KMS-11 (cell line): ENCODE measurements around the gene NEDD4L.

ENCODE experiments used
- H2AFZ ChIP-seq: fragments of 200-600 bp; sonication (generic); 2 replicates; pipeline ENCODE4 v1.6.1; 2016; ENCODE audit warnings: antibody characterized with exemption, mixed run types, low read depth
- H3K27ac ChIP-seq: fragments of 200-600 bp; sonication (generic); 2 replicates; pipeline ENCODE4 v1.6.1; 2016; ENCODE audit warnings: mild to moderate bottlenecking, mixed run types
- H3K27me3 ChIP-seq: fragments of 200-600 bp; sonication (generic); 2 replicates; pipeline ENCODE4 v1.6.1; 2017; ENCODE audit warnings: mild to moderate bottlenecking, low read depth, mixed run types, moderate library complexity; ENCODE audit not compliant: insufficient read depth
- H3K36me3 ChIP-seq: fragments of 200-600 bp; sonication (generic); 2 replicates; pipeline ENCODE4 v1.6.1; 2017; ENCODE audit warnings: mild to moderate bottlenecking, mixed run types; ENCODE audit not compliant: insufficient read depth
- H3K4me1 ChIP-seq: fragments of 200-600 bp; sonication (generic); 2 replicates; pipeline ENCODE4 v1.6.1; 2016; ENCODE audit warnings: mild to moderate bottlenecking, low read depth, mixed run types; ENCODE audit not compliant: poor library complexity, severe bottlenecking
- H3K4me2 ChIP-seq: fragments of 200-600 bp; sonication (generic); 2 replicates; pipeline ENCODE4 v1.7.0; 2016; ENCODE audit warnings: mild to moderate bottlenecking, mixed run types
- H3K4me3 ChIP-seq: fragments of 200-600 bp; sonication (generic); IDR thresholded peaks from 2 replicates; pipeline ENCODE4 v1.6.1; 2017; ENCODE audit warnings: low read depth, low read length, mixed read lengths; ENCODE audit not compliant: insufficient read depth
- H3K79me2 ChIP-seq: fragments of 200-600 bp; sonication (generic); 2 replicates; pipeline ENCODE4 v1.6.1; 2016; ENCODE audit warnings: low read depth, mixed run types; ENCODE audit not compliant: insufficient read depth
- H3K9ac ChIP-seq: fragments of 200-600 bp; sonication (generic); 2 replicates; pipeline ENCODE4 v1.6.1; 2016; ENCODE audit warnings: mild to moderate bottlenecking, mixed run types
- H4K20me1 ChIP-seq: fragments of 200-600 bp; sonication (generic); 2 replicates; pipeline ENCODE4 v1.6.1; 2016; ENCODE audit warnings: mild to moderate bottlenecking, mixed run types; ENCODE audit not compliant: insufficient read depth
- CTCF ChIP-seq: fragments of 200-600 bp; sonication (generic); conservative IDR thresholded peaks from 2 replicates; pipeline ENCODE4 v1.6.1; 2017; ENCODE audit warnings: low read depth, mild to moderate bottlenecking, antibody characterized with exemption, low read length, moderate library complexity, mixed read lengths

Gene NEDD4L

DNA sequence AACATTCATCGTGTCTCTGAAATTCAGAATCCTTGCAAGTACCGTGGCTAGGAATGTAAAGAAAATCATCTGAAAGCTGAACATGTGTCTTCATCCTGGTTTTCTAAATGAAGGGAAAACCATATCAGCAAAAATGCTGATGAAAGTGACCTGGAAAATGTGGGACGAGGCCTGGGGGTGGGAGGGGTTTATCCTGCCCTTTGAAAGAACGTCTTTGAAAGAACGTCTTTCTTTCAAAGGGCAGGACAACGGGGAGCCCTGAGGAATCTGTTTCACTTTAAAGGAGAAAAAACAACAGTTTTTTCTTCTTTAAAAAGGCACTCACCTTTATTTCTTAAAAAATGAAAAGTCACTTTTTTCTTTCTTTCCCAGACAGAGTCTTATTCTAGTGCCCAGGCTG is 399.6 kb downstream of the NEDD4L start:
- H3K36me3 ChIP-seq = no peaks in the 10 kb centered on the region
- no peak overlapping the region for H2AFZ ChIP-seq
- H3K79me2 ChIP-seq = no peaks in the 10 kb centered on the region
- no peaks in the 10 kb centered on the region for H4K20me1 ChIP-seq
- H3K9ac ChIP-seq = no peak overlapping the region
- H3K27ac ChIP-seq = no peak overlapping the region
- H3K4me1 ChIP-seq = peaks cover 6% of the 10 kb centered on the region
- H3K27me3 ChIP-seq = no peaks in the 10 kb centered on the region
- H3K4me2 ChIP-seq = no peak overlapping the region
- no peak overlapping the region for H3K4me3 ChIP-seq
- no peak for TF ChIP-seq CTCF

DNA sequence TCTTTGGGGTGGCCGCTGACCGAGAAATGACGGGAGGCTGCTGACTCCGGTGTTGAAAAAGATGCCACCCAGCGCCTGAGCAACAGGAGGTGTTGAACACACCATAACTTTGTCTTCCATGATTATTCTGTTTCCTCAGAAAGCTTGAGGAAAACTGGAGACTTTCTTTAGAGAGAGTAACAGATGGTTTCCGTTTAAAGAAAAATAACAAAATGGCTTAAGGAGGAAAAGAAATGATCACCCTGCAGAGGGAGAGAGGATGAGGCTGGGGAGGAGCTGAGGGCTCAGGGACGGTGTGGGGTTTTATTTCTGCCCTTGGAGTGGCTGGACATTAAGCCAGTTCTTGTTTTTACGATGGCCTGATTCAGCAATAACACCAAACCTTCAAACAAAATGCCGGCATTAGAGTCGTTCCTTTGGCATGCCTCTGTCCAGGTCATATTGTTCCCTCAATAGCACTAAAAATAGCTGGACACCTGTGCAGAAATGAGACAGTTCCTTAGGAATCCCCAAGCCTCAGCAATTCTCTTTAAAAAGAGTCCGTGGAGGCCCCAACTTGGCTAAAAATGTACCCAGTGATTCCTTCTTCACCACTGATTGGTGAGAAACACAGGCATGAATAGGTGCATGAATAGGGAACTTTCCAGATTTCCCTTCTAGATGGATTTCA is 402.5 kb downstream of the NEDD4L start:
- H3K9ac ChIP-seq = no peak overlapping the region
- no peak overlapping the region for H3K27ac ChIP-seq
- no peaks in the 10 kb centered on the region for H3K36me3 ChIP-seq
- H2AFZ ChIP-seq = no peak overlapping the region
- no peak overlapping the region for H3K4me3 ChIP-seq
- no peak overlapping the region for H3K4me2 ChIP-seq
- H3K4me1 ChIP-seq = no peaks in the 10 kb centered on the region
- no peaks in the 10 kb centered on the region for H3K27me3 ChIP-seq
- no peak for TF ChIP-seq CTCF
- H4K20me1 ChIP-seq = no peaks in the 10 kb centered on the region
- H3K79me2 ChIP-seq = no peaks in the 10 kb centered on the region

DNA sequence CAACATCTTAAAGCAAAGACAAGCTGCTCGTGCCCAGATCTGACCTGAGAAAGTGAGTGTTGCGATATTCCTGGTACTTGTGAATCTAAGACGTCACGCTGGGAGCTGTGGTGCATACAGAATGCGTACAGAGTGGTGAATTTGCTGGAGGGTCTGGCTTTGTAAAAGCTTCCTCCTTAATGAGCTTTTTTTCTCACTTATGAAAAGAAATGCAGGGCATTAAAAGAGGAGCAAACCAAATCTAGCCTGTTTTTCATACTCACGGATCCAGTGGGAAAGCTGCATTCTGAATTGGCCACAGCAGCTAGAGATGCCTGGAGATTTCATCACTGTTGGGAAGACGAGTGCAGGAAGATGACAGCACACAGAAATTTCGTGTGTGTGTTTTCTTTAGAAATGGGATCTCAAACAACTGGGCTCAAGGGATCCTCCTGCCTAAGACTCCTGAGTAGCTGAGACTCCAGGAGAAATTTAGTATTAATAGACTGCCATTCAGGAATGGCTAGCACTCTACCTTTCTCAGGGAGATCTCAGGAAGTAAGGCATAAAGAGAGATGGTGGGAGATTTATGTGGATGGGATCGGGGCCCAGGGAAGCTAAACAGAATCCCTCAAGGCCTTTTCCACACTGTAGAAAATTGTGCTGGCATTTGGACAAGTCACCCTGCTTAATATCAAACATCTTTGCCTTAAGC is 403.5 kb downstream of the NEDD4L start:
- Histone ChIP-seq H3K9ac (no peak overlapping the region), H3K79me2 (no peaks in the 10 kb centered on the region), H3K36me3 (no peaks in the 10 kb centered on the region), H4K20me1 (no peaks in the 10 kb centered on the region), H3K27ac (no peak overlapping the region), H2AFZ (no peak overlapping the region), H3K27me3 (no peaks in the 10 kb centered on the region), H3K4me1 (no peaks in the 10 kb centered on the region), H3K4me2 (no peak overlapping the region), H3K4me3 (no peak overlapping the region)
- TF ChIP-seq CTCF = no peak

DNA sequence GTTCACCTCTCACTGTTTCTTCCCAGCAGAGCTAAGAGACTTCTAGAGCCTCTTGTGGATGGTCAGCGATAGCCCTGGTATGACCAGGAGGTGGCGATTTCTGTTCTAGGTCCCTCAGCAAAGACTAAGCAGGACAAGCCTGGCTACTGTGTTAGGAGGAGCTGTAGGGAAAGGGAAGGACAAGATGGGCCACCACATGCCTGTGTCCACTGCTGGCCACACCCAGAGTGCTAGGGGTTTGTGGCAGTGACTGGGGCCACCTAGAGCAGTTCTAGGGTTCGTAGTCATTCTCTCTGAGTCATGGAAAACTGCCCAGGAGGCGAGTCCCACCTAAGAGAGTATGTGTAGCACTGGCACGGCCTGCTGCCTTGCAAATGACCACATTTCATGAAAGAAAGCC is 405.4 kb downstream of the NEDD4L start:
- H2AFZ ChIP-seq = no peak overlapping the region
- no peak overlapping the region for H3K9ac ChIP-seq
- H3K27ac ChIP-seq = no peak overlapping the region
- H3K4me1 ChIP-seq = no peaks in the 10 kb centered on the region
- H3K4me2 ChIP-seq = no peak overlapping the region
- no peaks in the 10 kb centered on the region for H3K79me2 ChIP-seq
- H3K36me3 ChIP-seq = no peaks in the 10 kb centered on the region
- TF ChIP-seq CTCF = no peak
- H4K20me1 ChIP-seq = no peaks in the 10 kb centered on the region
- no peaks in the 10 kb centered on the region for H3K27me3 ChIP-seq
- H3K4me3 ChIP-seq = no peak overlapping the region
